ENCODE measurements around the gene RFESD.

DNA sequence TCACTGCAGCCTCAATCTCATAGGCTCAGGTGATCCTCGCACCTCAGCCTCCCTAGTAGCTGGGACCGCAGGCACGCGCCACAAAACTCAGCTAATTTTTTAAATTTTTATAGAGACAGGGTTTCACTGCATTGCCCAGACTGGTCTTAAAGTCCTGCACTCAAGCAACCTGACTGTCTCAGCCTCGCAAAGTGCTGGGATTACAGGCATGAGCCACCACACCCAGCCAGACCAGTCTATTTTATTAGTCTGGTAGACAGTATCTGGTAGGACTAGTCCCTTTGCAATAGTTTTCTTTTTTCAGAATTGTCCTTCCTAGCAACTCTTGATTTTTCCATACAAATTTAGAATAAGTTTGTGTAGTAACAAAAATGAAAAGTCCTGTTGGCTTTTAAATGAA lies 40.8 kb upstream of the RFESD start:
- no peak for TF ChIP-seq TAF1 (IDR thresholded peaks at IDR 0.05; ENCODE audit: low read depth, low read length)
- no peak for TF ChIP-seq POLR2A (IDR thresholded peaks at IDR 0.05; ENCODE audit: low read depth, low read length)
